H54 (cell line): ENCODE measurements around the gene AMOTL1.

Experiments
- DNase-seq: peaks from one replicate; pipeline ENCODE4 v3.0.0; 2011; ENCODE audit warnings: low spot score, mixed read lengths; ENCODE audit not compliant: insufficient read length
- FAIRE-seq: peaks from 3 replicates; lab custom pipeline; 2011; peaks lifted over from hg19 to GRCh38; lab: Jason Lieb, UNC
- POLR2A ChIP-seq: IDR thresholded peaks from 2 replicates; pipeline ENCODE4 v1.6.1; 2011; ENCODE audit warnings: low read depth, mild to moderate bottlenecking, low read length

The AMOTL1 gene

DNA sequence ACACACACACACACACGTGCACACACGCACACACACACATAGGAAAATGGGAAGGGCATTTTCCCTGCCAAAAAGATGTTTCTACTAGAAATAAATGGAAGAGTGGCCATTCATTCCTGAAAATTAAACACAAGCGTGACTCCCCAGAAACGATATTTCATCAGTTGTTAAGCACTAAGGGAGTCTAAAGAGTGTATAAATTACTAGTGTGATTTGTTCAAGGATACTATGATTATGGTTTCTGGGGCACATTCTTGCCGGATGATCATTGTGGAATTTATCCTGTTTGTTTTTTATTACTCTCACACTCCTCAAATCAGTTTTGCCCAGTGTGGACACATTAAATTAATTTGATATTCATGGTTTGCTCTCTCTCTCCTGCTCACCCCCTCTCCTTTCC lies 16.4 kb upstream of the AMOTL1 start:
- TF ChIP-seq POLR2A = no peak
- FAIRE-seq (no peak), DNase-seq (no peak)

DNA sequence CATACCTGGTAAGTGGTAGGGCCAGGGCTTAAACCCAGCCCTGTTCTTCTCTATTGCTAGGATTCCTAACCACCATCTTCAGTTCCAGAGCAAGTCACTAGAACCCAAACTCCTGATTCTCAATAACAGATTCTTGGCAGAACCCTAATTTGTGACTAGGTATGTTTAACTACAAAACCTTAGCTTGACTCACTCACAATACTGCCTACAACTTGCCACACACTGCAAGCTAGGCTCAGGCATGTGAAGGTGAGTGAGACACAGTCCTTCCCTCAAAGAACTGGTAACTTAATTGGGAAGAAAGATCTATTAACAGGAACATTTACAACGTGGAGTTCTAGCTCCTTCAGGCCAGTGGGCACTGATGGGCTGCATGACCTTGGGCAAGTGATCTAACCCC lies 14.5 kb upstream of the AMOTL1 start:
- FAIRE-seq (no peak), DNase-seq (no peak)
- no peak for TF ChIP-seq POLR2A

DNA sequence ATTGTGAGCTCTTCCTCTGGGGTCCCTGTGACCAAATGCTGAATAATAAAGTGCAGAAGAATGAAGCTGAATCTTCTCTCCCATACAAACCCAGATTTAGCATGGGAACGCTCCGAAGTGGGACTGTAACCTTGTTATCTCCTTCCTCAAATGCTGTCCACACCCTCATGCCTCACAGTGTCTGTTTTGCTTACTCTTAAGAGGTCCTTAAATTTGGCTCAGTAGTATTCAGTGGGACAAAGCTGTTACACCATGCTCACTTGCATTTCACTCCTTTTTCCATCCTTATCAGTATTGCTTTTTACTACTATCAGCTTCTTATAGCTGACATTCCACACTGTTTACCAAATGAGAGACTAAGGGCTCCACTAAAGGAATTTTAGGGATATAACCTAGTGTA lies 13.8 kb upstream of the AMOTL1 start:
- DNase-seq = no peak
- no peak for FAIRE-seq
- TF ChIP-seq POLR2A = no peak

DNA sequence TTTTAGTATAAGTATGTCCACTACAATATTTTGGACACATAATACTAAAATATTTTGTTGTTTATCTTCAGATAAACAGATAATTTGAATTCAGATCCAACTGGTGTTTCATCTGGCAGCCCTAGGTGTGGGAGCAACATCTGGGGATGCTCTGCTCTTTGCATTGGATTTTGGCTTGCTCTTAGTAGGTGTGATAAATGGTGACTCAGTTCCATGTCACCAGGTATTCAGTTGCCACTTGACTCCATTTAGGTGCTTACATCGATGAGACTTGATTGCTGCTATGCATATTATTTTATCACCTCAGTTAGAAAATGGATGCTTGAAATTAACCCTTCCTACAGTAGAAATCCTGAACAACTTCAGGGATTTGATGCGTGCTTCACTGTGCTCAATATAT lies 13.3 kb upstream of the AMOTL1 start:
- FAIRE-seq = no peak
- no peak for DNase-seq
- TF ChIP-seq POLR2A = no peak

- DNase-seq (no peak), FAIRE-seq (no peak)
- no peak for TF ChIP-seq POLR2A
Observed at GRCh38 chr11:94755494-94755893, 12.7 kb upstream of the AMOTL1 start.

GRCh38 chr11:94757037-94757735 lies 11.0 kb upstream of the AMOTL1 start:
- DNase-seq = no peak
- no peak for TF ChIP-seq POLR2A
- no peak for FAIRE-seq

- TF ChIP-seq POLR2A = no peak
- FAIRE-seq = no peak
- no peak for DNase-seq
Observed at GRCh38 chr11:94758666-94759065, 9.5 kb upstream of the AMOTL1 start.

DNA sequence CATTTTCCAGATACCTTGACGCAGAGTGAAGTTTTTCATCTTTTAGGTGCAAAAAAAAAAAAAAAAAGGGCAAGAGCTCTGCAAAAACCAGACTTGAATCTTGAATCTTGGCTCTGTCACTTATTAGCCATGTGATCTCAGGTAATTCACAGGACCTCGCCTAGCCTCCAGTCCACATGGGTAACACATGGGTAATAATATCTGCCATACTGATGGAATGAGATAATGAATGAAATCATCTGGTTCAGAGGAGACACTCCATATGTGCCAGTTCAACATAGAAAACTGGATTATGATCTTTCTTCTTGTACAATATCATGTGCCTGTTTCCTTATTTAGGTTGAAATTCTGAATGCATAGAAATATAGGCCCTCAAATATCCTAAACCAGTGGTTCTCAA lies 8.6 kb upstream of the AMOTL1 start:
- FAIRE-seq = no peak
- TF ChIP-seq POLR2A = no peak

GRCh38 chr11:94760296-94760695 lies 7.9 kb upstream of the AMOTL1 start:
- no peak for FAIRE-seq
- TF ChIP-seq POLR2A = no peak

More for the DNA sequence above, 8.6 kb upstream of the AMOTL1 start:
- no peak for DNase-seq

GRCh38 chr11:94762208-94762607 lies 5.9 kb upstream of the AMOTL1 start:
- DNase-seq = no peak

More at GRCh38 chr11:94760296-94760695, 7.9 kb upstream of the AMOTL1 start:
- DNase-seq = no peak

DNA sequence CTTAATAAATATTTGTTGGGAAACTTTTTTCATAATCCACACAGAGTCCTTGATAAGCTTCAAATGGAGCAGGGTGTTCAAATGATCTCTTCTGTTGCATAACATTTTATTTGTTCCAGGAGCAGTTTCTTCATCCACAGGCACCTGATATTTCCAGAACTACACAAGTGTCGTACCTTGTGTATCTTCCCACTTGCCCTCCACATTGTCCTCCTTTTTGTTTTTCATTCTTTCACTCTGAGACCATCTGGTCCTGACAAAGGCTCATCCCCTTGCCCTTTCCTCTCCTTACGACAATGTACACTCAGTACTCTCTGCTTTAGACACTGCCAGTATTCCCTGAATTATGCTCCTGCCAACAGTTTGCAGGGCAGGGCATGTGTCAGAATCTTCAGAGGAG lies 5.2 kb upstream of the AMOTL1 start:
- FAIRE-seq (no peak), DNase-seq (no peak)
- no peak for TF ChIP-seq POLR2A

More at GRCh38 chr11:94762208-94762607, 5.9 kb upstream of the AMOTL1 start:
- FAIRE-seq = no peak
- TF ChIP-seq POLR2A = no peak

DNA sequence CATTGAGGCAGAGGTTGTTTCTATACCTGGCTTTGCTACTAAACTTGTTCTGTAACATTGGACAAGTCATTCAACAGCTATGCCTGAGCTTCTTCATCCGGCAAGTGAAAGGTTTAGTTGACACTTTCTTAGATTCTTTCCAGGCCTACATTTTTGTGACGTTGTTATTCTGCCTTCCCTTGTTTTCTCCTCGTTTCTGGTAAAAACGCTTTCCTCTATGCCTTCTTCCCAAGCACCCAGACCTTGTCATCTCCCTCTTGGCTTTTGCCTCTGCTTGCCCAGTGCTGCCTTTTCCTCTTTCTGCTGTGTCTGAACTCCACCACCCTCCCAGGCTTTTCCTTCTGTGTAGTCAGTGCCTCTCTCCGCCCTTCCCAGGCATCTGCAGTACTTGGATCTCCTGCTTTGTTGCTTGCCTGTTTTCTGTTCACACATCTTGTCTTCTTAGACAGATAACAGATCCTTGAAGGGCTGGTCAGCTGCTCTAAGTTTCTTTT lies 1.4 kb upstream of the AMOTL1 start:
- no peak for TF ChIP-seq POLR2A
- no peak for FAIRE-seq
- DNase-seq = no peak

DNA sequence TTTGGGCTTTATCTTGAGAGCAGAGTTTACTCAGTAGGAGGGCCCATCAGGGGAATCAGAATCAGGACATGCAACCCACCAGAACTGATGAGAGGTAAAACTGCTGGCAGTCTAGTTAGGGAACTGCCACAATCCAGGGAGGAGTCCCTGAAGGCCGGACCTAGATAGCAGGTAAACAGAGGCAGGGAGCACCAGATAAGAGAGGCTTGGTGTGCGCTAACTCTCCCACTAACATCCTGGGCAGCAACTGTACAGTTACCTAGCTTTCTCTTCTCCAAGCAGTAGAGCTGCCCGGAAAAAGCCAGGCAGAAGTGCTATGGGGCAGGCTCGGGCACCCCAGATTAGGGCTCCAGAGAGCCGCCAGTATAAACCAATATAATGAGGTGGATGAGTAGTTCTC lies 865 bp upstream of the AMOTL1 start:
- DNase-seq = no peak
- TF ChIP-seq POLR2A = no peak
- no peak for FAIRE-seq

DNA sequence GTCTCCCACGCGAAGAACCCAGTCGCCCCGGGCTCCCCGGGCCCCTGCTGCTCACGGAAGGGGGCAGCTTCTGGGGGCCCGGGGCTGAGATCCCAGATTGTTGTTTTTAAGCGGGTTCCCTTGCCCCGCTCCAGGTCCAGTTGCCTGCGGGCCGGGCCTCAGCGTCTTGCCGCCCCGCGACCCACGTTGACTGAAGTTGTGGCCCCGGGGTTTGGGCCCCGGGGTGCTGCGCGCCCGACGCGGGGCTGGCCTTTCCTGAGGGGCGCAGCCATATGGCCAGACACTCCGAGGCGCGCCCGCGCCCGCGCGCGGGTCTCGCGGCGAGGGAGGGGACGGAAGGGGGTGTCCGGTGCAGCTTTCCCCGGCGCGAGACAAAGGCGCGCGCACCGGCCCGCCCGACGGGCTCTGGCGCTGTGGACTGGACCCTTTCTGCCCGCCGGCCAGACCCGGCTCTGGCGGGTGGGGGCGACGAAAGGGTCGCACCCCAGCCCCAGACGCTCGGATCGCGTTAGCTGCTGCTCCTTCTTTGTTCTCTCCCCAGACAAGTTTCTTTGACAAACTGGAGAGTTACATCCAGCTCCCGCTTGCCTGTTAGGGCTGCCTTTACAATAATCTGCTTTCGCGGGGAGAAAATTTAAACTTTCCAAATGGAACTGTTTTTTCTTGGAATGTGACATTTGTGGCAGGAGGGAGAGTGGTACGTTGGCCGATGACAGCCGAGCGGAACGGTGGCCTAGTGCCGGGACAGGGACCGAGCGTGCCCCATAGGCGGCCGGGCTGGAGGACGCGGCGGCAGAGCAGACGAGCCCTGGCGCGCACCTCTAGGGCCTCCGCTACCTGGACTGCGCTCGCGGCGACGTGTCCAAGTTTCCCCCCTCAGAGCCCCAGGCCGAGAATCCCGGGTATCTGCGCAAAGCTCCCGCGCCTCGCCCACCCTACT lies 716 bp downstream of the AMOTL1 start:
- no peak for DNase-seq
- FAIRE-seq = no peak
- no peak for TF ChIP-seq POLR2A

GRCh38 chr11:94769880-94770279 lies 1.7 kb downstream of the AMOTL1 start:
- FAIRE-seq = no peak
- DNase-seq = no peak
- TF ChIP-seq POLR2A = no peak
